ENCODE data around the gene ZNF619. TPM values are rescaled to one million over a fixed set of nuclear protein-coding genes. Genes with fewer than 3 reads are reported as not detected.

ZNF619 gene
- total and polyA plus RNA-seq, 2 of the 13 experiments (the other 11 are each of a cell fraction or from before 2014, with no cell fraction given), result 0.83 to 5.2 TPM

DNA sequence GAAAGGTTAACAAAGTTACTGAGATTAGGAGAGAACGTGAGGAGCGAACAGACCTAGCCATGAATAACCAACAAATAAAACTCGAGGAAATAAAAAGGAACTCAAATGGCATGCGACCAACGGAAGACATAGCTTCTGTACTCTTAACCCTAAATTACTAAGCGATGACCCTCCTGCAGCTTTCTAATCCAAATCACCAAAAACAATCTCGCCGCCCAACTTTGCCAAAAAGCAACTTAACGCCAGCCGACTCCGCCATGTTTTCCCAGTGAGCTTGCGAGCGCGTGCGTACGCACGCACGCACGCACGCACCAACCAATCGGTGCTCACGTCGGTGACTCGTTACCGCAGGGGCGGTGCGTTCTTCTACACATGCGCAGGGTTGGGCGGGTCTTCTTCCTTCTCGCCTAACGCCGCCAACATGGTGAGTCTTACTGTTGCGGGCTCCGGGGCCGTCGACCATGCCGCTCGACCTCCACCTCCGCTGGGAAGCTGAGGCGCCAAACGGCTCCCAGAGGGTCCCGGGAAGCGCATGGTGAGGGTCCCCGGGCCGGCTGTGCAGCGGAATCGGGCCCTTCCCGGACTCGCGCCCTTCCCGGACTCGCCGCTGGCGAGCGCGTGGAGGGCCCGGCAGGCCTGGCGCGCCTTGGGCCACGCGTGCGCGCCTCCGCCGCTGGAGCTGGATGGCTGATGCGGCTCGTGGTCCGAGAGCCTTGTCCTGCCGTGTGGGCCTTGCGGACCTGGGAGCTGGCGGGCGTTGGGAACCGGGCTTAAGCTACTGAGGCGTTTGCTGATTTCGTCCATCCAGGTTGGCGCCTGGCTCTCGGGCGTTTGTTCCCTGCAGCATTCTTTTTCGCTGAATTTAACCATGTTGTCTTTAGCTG is 19.7 kb upstream of the ZNF619 start, which contains the start of gene RPL14 (continued):
- TF ChIP-seq, protein P1, sequence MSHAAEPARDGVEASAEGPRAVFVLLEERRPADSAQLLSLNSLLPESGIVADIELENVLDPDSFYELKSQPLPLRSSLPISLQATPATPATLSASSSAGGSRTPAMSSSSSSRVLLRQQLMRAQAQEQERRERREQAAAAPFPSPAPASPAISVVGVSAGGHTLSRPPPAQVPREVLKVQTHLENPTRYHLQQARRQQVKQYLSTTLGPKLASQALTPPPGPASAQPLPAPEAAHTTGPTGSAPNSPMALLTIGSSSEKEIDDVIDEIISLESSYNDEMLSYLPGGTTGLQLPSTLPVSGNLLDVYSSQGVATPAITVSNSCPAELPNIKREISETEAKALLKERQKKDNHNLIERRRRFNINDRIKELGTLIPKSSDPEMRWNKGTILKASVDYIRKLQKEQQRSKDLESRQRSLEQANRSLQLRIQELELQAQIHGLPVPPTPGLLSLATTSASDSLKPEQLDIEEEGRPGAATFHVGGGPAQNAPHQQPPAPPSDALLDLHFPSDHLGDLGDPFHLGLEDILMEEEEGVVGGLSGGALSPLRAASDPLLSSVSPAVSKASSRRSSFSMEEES (CRISPR knock-in tag; IDR thresholded peaks at IDR 0.05), result peak; percentile 72
- TF ChIP-seq, protein P2, sequence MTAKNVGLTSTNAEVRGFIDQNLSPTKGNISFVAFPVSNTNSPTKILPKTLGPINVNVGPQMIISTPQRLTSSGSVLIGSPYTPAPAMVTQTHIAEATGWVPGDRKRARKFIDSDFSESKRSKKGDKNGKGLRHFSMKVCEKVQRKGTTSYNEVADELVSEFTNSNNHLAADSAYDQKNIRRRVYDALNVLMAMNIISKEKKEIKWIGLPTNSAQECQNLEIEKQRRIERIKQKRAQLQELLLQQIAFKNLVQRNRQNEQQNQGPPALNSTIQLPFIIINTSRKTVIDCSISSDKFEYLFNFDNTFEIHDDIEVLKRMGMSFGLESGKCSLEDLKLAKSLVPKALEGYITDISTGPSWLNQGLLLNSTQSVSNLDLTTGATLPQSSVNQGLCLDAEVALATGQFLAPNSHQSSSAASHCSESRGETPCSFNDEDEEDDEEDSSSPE (CRISPR knock-in tag; IDR thresholded peaks at IDR 0.05), result peak; percentile 57
- no peak; the same call in 1 of the 2 replicates for TF ChIP-seq ARNTL (CRISPR knock-in tag; IDR thresholded peaks at IDR 0.05)
- TF ChIP-seq, protein P3, sequence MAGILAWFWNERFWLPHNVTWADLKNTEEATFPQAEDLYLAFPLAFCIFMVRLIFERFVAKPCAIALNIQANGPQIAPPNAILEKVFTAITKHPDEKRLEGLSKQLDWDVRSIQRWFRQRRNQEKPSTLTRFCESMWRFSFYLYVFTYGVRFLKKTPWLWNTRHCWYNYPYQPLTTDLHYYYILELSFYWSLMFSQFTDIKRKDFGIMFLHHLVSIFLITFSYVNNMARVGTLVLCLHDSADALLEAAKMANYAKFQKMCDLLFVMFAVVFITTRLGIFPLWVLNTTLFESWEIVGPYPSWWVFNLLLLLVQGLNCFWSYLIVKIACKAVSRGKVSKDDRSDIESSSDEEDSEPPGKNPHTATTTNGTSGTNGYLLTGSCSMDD (CRISPR knock-in tag; IDR thresholded peaks at IDR 0.05), result no peak
- TF ChIP-seq ZNF451 (CRISPR knock-in tag; IDR thresholded peaks at IDR 0.05), result no peak
- TF ChIP-seq, protein P4, sequence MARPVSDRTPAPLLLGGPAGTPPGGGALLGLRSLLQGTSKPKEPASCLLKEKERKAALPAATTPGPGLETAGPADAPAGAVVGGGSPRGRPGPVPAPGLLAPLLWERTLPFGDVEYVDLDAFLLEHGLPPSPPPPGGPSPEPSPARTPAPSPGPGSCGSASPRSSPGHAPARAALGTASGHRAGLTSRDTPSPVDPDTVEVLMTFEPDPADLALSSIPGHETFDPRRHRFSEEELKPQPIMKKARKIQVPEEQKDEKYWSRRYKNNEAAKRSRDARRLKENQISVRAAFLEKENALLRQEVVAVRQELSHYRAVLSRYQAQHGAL (CRISPR knock-in tag; IDR thresholded peaks at IDR 0.05; ENCODE audit: not compliant biosample characterization), result no peak
- no peak for TF ChIP-seq NFIB (CRISPR knock-in tag; IDR thresholded peaks at IDR 0.05; ENCODE audit: borderline replicate concordance)
- no peak for TF ChIP-seq TCF7L2 (IDR thresholded peaks at IDR 0.05; ENCODE audit: low read depth, low read length)
- TF ChIP-seq, protein P5, sequence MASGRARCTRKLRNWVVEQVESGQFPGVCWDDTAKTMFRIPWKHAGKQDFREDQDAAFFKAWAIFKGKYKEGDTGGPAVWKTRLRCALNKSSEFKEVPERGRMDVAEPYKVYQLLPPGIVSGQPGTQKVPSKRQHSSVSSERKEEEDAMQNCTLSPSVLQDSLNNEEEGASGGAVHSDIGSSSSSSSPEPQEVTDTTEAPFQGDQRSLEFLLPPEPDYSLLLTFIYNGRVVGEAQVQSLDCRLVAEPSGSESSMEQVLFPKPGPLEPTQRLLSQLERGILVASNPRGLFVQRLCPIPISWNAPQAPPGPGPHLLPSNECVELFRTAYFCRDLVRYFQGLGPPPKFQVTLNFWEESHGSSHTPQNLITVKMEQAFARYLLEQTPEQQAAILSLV (CRISPR knock-in tag; IDR thresholded peaks at IDR 0.05; ENCODE audit: borderline replicate concordance), result no peak; the same call in 1 of the 2 replicates
- TF ChIP-seq ZNF510 (CRISPR knock-in tag; IDR thresholded peaks at IDR 0.05; ENCODE audit: low read depth), result peak; percentile 63; the same call in 1 of the 2 replicates
- TF ChIP-seq GABPB1 (CRISPR knock-in tag; IDR thresholded peaks at IDR 0.05), result peak; percentile 77
- TF ChIP-seq ZNF83 (CRISPR knock-in tag; IDR thresholded peaks at IDR 0.05; ENCODE audit: borderline replicate concordance), result peak; percentile 68; the same call in 1 of the 2 replicates

Data from HepG2 (cell line).